SKM-1 treated with dmso at 0.1 percent for 144 hours (cell line): ENCODE data around the gene MYO1F.

ENCODE experiments used
- DNase-seq: peaks from one replicate; lab custom pipeline; 2025; ENCODE audit not compliant: unreplicated experiment; lab: John Stamatoyannopoulos, UW

The MYO1F gene

DNA sequence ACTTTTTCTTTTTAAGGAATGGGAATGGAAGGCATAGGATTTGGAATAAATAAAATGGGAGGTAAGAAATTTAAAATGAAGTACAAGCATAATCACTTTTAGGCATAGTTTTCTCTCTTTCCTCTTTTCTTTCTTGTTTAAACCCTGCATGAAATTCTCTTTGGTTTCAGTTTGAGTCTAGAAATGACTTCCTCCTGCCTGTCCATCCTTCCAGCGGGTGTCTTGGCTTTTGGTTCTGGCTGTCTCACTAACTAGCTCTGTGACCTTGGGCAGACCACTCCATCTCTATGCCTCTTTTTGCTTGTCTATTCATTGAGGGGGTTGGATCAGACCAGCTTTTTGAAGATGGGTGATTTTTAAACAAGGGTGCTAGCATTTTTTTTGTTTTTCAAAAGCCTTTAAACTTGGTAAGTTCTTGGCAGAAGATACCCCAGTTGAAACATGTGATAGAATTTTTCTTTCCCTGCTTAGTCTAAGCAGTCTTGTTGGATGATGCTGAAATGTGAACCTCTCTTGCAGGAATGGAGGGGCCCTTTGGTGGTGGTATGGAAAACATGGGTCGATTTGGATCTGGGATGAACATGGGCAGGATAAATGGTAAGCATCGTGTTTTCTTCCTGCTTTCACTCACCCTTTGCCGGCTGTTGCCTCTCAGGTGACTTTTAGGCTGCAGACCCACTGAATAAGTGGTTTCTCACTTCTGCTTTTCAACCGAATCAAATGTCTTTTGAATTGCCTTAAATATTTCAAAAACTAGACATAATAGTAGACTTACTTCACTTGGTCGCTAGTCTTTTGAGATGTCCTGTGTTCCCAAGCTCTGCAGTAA, 103.4 kb downstream of the MYO1F start:
- no peak for DNase-seq
